Activated CD8-positive, alpha-beta memory T cell treated with anti-CD3 and anti-CD28 coated beads, Interleukin-2, amount 50 U/mL, for 1 hour (primary cell): Measurements from ENCODE around the gene DLX2.

Source experiments
- DNase-seq: peaks from one replicate; pipeline ENCODE4 v3.0.0-alpha.2; 2020; ENCODE audit errors: extremely low read depth

The DLX2 gene

GRCh38 chr2:172107690-172108586, 5.2 kb upstream of the DLX2 start:
- no peak for DNase-seq

- DNase-seq, result no peak
Observed at GRCh38 chr2:172106108-172106961, 3.6 kb upstream of the DLX2 start.

GRCh38 chr2:172105471-172106107, 2.9 kb upstream of the DLX2 start:
- no peak for DNase-seq

GRCh38 chr2:172103471-172104272, 972 bp upstream of the DLX2 start:
- DNase-seq, result no peak

- no peak for DNase-seq
Observed at GRCh38 chr2:172101821-172102390, 794 bp downstream of the DLX2 start.

DNA sequence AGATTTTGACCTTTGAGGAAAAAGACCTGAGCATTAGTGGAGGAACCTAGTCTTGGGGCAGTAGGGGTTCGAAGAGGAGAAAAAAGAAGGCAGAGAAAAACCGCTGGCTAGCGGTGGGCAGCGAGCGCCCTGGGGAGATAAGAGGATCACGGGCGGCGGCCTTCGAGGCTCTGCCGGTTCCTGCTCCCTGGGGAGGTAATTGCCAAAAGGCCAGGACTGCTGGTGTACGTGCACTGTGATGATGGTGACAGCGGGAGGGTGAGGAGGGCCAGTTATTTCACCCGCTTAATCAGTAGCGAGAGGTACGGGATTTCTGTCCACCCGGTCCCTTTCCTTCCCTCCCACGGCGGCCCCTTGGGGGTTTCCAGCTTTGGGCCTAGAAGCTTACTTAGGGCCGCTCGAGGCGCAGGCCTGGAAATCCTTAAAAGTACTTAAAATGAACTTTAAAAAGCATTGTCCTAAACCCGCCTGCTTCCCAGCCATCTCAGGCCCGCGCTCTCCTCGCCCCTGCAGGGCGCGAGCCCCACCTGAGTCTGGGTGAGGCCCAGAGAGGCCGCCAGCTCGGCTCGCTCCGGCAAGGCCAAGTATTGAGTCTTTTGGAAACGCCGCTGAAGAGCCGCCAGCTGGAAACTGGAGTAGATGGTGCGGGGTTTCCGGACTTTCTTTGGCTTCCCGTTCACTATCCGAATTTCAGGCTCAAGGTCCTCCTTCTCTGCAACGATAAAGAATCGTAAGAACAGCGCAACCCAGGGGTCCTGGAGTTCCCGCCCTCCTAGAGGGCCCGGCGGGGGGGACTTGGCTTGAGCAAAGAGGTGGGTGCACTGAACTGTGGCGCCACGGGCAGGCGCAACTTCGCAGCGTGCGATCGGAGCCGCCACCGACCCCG, 1.5 kb downstream of the DLX2 start:
- no peak for DNase-seq

DNA sequence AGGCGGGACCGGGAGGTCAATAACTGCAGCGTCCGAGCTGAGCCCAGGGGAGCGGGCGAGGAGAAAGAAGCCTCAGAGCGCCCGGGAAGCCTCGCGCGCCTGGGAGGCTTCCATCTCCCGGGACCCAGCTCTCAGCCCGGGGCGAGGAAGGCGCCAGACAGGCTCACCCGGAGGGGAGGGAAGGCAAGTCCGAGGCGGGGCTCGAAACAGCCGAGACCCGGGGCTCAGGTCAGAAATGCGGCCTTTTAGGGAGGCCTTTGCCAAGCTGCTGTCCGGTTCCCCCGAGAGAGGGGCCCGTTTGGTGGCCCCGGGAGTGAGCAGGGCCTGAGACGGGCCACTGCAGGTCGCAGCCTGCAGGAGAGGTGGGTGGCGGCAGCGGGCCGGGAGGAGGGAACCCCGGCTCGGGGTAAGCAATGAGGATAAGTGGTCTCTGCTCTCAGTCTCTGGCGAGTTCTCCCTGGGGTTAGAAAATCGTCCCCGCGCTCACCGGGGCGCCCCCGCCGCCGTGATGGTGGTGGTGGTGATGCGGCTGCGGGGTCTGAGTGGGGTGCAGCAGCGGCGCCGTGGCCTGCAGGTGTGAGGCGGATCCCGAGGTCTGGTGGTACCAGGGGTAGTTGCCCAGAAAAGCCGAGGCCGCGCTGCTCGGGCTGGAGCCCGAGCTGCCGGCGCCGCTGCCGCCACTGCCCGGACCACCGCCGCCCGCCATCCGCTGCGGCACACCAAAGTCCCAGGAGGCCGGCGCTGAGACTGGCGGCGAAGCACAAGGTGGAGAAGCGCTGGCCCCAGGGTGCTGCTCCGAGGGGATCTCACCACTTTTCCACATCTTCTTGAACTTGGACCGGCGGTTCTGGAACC, 2.4 kb downstream of the DLX2 start:
- no peak for DNase-seq

GRCh38 chr2:172099472-172100079, 3.1 kb downstream of the DLX2 start:
- no peak for DNase-seq

GRCh38 chr2:172098650-172099471, 3.8 kb downstream of the DLX2 start:
- no peak for DNase-seq

DNA sequence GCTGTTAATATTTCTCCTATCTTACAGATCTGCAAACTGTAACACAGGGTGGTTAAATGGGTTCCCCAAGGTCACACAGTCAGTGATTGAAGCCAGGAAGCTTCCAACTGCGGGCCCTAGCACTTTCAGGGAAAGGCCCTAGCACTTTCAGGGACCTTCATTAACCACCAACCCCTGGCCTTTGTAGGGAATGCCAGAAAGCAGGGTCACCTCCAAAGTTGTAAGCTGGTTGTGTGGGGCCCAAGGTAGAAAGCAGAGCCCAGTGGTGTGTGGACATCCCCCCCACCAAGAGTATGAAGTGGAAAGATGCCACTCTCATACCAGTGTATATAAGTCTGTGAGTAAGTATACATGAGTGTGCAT, 4.4 kb downstream of the DLX2 start:
- no peak for DNase-seq

- DNase-seq, result no peak
Observed at GRCh38 chr2:172097557-172098131, 5.1 kb downstream of the DLX2 start.

DNA sequence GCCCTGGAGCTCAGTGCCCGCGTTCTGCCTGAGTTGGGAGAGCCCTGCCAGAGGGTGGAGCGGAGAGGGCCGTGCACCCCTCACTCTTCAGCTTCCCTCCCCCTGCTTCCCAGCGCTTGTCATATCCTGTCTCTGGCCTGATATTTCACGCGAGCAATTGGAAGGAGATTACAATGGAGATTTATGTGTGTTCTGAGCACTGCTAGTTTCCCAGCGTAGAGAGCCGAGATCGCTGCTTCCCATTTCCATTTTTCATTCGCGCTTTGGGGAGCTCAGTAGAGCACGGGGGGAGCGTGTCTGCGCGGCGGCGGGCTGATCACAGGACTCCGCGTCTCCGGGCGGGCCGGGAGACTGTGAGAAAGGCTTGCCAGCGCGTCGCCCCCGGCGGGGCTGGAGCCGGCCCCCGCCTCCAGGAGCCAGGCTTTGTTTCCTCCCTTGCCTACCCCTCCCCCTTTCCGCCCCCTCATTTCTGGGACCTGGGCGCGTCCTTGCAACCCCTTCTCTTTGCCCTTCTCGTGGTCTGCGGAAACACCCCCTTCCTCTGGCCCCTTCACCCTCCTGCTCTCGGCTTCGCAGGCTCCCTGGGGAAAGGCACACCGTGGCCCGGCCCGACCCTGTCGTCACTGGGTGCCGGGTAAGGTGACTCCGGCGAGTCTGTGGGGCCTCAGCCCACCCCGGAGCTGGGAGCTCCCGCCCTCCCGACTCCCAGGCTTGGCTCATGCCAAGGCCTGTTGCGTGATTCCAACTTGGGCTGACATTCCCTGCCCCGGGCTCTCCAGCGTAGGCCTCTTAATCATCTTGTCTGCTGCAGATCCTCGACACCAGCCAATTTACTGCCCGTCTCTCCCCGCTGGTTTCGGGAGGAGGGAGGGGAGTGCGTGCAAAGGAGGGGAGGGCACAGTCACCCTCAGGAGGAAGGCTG, 5.8 kb downstream of the DLX2 start:
- DNase-seq, result no peak

DNA sequence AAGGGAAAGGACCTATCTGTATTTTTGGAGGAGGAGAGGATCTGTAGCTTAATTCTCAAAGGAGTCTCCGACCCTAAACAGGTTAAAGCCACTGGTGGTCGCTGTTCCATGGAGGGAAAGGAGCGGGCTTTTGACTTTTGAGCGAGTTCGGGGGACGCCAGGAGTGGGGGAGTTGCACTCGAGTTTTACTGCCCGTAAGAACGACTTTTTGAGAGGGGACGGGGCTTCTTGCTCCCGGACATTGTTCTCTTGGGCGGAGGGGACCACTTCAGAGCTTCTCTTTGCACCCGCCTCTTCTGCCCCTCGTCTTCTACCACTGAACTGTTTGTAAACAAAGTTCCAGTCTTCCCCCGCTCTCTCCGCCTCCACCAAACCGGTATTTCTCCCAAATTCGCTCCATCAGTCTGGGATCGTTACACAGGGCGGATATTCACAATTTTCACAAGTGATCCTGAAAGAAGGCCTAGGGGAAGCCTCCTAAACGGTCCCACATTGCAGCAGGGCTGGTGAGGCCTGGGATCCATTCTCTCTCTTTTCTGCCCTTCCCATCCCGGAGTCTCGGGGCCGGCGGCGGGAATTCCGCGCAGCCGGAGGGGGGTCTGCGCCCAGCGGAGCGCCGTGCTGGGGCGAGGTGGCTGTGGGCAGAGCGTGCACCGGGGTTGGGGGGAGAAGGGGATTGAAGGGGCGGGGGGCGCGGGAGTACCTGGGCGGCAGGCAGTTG, 6.6 kb downstream of the DLX2 start:
- DNase-seq, result no peak

DNA sequence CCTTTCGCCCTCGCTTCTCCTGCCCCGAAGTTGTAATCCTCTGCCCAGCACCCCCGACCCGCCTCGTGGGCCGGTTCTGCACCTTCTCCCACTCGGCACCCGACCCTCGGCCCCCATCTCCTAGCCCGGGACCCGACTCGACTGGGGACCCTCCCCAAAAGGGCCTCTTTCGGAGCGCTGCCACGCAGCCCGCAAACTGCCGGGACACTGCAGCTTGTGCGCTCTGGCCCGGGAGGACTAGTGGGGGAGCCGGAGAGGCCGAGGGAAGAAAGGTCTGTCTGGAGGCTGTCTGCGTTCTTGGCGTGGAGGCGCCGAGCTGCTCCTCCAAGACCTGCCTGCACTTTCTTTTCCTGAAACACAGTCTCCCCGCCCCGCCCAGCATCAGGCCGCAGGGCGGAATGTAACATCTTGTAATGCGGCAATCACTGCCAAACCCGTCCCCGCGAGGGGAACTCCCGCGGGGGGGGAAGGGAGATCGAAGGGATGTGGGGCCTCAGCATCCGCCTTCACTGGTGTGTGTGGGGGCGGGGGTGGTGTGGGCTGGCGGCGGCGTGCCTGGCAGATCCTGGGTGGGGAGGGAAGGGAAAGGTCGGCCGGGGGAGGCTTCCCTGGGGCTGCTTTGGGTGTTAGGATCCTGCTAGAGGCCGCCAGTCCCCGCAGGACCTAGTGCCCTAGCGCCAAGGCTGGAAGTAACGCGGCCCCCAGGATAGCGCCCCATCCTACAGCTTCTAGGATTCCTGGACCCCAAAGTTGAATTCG, 7.4 kb downstream of the DLX2 start:
- peak; percentile 47 for DNase-seq
